GM18511 (cell line): Measurements from ENCODE around the gene SSTR3.

Source experiments
- ATAC-seq: cut with Tn5 transposase; IDR thresholded peaks from one replicate; pipeline ENCODE4 v1.9.1; 2021; ENCODE audit warnings: mild to moderate bottlenecking, moderate library complexity; ENCODE audit not compliant: unreplicated experiment

SSTR3 gene

DNA sequence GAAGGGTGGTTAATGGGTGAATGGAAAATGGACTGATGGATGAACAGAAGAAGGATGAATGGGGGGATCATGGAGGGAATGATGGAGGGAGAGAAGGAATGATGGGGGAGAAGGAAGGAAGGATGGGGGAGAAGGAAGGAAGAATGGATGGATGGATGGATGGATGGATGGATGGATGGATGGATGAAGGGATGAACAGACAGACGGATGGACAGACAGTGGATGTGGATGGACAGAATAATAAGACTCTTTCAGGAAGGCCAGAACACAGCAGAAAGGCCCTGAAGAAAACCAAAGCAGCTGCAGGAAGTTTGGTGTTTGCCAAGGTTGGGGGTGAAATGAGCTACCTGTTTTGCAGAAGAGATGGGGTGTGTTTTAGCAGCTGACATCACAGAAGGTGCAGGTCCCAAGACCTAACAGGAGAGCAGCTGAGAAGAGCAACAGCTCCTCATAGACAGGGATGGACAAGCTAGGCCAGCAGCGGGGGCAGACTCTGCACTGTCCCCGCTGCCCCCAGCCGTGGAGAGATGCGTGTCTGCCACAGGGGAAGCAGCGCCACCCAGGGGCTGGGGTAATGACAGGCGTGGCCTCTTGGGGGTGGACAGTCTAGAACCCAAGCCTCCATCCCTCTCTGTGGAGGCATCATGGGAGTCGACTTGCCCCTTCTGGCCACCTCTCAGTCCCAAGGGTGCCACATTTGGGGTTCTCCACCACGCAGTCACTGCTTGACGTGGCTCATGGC, 42.2 kb downstream of the SSTR3 start:
- ATAC-seq: no peak

DNA sequence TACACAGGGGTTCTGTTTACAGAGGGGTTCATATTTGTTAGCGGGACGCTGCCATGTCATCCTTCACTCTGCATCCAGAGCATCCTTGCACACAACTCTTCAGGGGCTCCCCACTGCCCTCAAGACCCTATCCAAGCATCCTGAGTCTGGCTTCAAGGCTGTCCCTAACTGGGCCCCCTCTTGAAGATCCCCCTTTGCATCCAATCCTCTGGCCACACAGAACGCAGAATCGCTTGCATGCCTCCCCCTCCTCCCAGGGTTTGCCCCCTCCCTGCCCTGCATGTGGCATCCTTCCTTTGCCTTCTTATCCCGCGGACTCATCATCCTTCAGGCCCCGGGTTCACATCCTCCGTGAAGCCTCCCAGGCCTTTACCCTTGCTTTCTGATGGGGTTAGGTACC, 42.9 kb downstream of the SSTR3 start:
- ATAC-seq: no peak

DNA sequence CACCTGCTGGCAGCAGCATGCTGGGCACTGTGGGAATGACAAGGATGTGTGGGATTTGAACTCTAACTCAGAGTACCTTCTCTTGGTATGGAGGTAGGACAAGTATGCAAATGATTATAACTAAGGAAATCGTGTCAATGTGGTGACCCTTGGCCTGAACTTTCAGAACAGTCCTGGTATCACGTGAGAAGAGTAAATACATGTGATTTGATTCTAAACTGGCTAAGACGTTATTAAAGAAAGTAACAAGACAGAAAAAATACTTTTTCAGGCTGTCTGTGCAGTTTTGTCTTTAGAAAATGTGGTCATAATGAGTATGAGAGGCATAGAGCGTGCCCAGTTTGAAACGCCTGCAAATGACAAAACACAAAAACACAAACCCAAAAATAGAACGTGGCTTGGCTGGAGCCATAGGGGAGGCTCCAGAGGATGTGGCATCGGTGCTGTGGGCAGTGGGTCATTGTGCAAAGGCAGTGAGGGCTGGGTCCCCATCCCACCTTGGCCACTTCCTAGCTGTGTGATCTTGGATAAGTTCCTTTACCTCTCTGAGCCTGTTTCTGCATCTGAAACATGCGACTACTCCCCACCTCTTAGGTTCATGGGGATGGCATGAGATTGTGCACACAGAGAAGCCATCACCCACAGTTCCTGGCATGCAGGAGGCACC, 44.2 kb downstream of the SSTR3 start:
- ATAC-seq: no peak

DNA sequence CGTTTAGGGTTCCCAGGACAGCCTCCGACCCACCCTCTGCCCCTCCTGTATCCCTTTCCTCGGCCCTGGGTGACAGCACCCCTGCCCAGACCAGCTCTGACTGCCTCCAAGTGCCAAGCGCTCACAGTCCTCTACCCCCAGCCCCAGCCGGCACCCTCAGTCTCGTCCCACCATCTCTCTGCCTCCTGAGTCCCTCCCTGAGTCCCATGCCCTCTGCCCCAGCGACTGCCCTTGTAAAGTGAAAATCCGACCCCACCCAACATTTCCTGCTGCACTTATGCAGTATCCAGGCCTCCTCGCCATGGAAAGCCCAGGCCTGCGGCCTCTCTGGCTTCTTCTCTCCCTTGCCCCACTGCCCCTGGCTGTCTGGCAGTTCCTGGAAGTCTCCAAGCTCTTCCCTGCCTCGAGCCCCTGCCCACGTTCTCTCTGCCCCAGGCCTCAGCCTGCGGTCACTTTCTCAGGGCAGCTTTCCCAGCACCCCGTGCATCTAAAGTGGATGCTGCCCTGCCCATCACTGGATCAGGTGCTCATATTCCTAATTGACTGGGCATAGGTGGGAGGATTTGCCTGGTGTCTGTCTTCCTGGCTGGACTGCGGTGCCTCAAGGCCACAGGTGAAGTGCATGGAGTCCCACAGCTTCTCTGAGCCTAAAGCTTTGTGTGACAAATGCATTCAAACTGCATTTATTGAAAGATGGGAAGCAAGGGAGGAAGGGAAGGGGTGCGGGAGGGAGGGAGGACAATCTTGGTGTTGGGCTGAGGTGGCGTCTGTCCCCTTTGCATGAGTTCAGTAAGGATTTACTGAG, 44.9 kb downstream of the SSTR3 start:
- no peak for ATAC-seq

DNA sequence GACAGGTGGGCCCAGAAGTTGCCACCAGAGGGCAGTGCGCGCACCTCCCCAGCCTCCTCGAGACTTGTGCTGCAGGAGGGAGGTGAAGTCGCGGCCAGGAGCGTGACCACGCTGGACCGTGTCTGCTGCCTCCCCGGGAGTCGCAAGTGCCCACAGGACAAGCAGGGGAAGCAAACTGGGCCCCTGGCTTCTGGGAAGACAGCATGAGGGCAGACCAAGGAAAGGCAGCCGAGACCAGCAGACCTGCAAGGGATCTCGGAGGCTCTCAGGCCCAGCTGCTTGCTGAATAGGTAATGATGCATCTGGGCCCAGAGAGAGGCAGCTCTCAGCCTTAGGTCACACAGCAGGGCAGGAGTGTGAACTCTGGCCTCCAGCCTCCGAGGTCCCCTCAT, 45.6 kb downstream of the SSTR3 start:
- ATAC-seq: no peak

DNA sequence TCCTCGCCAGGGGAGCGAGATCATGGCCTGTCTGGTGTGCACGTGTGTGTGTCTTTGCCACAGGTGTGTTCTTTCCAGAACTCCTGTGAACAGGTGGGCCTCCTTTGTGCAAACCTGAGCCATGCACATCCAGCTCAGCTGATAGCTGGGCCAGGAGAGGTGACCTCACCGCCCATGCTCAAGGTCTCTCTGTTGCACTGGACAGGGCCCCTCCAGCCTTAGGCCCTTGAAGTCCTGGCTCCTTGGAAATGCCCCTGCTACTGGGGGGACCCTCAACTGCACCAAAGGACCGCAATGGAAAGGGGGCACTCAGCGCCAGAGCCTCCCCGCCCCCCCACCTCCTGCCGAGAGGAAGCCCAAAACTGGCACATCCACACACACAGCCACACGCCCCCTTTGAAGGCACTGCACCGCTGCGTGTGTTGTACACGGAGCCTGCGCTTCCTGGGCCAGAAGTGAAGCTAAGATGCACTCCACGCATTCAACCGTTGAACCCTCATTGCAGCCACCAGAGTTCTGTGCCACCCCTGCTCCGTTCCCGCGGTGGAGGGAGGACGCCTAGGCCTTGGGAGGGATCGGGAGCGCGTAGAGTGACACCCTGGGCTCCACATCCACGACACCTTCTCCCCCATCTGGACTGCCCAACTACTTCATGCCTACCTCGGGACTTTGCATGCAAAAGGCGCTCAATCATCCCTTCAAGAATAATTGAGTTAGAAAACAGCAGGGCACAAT, 46.2 kb downstream of the SSTR3 start:
- no peak for ATAC-seq

DNA sequence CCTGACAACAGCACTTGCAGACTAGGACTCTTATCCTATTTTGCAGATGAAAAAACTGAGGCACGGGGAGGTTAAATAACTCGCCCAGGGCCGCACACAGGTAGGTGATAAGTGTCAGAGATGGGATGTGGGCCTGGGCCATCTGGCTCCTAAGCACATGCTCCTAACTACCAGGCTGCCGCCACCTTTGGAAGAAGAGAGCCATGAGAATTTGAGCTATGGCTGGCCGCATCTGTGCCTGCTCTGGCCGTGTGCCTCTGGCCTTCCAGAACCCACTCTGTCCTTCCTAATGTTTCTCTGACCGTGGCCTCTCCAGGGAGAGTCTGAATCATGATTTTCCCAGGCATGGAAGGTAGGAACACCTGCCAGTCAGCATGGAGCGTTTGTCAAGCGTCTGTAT, 47.2 kb downstream of the SSTR3 start:
- no peak for ATAC-seq

DNA sequence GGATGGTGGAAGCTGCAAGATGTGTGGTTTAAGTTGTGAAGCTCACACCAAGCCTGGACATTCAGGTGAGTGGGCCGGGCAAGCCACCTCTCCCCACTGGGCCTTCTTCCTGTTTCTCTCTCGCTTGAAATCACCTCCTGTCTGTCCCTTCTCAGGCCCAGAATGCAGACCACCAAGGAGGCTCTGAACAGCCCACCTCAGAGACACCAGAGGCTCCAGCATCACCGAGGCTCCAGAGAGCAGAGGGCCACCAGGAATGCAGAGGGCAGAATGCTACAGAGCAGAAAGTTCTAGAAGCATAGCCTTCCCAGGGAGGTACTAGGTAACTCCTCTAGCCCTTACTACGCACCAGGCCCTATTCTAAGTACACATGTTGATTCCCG, 47.8 kb downstream of the SSTR3 start:
- ATAC-seq: no peak

DNA sequence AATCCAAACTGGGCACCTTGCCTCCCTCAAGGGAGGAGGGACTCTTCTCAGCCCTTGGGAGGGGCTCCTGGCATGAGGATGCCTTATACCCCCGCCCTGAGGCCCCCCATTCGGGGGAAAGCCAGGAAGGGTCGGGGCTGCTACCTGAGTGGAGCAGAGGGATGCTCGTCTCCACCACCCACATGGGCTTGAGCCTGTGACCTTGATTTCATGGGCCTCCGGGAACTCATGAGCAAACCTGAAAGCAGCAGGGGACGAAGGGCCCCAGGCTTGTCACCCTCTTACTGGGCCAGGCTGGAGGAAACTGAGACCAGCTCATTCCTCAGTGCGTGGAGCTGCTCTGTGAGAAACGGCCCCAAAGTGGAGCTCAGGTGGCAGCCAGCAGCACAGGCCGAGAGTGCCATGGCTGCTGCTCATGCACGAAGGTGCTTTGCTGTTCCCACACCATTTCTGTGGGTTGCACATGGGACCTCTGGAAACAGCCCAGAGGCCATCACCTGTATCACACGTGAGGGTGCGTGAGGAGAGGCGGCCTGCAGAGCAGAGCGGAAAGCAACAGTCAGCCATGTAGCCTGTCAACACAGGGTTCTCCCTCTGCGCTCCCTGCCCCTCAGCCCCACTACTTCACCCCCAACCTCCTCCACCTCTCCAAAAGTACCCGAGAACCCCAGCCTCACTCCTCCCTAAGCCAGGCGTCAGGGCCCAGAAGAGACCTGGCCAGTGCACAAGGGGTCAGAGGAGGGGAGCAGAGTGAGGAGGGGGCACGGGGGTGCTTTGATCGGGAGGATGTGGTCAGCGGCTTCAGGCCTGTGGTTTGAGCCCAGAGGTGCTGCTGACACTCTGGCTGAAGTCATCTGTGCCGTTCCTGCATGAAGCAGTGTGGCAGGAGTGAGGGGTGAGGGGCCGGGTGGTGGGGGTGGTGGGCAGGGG, 48.4 kb downstream of the SSTR3 start:
- ATAC-seq: peak; percentile 45

DNA sequence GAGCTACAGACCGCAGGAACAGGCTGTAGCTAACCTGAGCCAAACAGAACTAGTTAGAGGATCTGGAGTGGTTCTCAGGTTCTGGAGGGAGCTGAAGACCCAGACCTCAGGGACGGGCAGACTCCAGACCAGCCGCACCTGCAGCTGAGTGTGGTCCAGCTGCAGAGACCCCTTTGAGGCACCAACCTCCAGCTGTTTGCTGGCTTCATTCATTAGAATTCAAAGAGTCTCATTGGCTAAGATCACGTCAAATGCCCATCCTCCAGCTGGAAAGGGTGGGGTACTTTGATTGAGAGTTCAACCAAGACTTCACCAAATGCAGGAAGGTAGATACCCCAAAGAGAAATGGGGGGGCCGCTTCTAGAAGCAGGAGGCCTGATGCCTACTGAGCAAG, 49.2 kb downstream of the SSTR3 start:
- ATAC-seq: no peak

DNA sequence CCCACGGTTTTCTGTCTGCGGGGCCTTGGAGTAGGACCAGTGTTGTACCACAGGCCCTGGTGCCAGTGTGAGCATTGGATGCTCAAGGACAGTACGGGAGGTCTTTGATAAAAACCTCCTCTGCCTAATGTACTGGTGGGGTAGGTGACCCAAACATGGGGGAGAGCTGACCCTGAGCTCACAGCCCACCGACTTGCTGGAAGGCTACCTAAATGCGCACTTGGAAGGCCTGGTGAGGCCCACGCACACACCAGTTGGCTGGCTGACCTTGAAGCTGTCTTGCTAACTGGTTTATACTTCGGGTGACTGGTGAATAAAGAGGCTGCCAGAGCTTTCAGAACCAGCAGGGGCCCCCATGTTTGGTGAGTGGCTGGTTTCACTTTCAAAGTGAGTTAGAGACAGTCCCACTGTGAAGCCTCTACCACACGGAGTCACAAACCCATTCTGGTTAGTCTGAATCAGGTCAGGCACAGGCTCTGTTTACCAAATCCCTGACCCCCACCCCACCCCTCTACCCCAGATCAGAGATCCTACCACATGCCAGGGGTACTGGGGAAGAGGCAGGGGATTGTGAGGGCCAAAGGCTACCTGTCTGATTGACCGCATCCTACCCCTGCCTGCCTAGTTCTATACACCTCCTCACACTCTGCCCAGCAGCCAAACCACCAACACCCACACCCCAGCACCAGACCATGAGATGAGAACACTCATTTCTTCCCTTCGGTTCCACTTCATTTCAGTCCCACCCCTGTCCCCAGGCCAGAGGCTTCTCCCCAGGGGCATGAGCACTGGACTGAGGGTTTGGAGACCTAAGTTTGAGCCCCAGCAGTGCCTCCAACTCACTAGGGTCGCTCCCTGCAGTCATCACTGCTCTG, 49.8 kb downstream of the SSTR3 start:
- peak; percentile 64 for ATAC-seq

DNA sequence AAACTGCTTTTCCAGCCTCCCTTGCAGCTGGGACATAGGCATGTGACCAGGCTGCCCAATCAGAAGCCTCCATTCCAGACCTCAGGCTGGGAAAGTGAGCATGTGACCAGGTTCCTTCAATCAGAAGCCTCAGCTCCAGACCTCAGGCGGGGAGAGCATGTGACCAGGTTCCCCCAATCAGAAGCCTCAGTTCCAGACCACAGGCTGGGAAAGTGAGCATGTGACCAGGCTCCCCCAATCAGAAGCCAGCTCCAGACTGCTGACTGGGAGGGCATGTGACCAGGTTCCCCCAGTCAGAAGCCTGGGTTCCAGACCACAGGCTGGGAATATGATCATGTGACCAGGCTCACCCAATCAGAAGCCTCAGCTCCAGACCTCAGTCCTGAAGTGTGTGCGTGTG, 50.8 kb downstream of the SSTR3 start:
- ATAC-seq: no peak

DNA sequence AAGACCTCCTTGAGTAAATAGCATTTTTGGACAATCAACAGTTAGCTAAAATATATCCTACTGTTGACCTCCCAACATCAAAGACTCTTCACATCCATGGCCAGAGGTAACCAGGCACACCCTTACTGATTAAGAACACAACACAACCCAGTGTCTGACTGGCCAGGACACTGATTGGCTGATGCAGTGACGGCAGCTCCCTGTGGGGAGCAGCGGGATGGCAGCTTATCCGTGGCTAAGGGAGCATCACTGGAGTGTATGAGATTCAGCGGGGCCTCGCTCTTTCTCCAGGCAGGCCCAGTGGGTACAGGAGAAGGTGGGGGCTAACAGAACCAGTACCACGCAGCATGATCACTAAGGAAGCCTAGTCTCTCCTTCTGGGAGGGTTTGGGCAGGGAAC, 52.2 kb downstream of the SSTR3 start:
- ATAC-seq: no peak

DNA sequence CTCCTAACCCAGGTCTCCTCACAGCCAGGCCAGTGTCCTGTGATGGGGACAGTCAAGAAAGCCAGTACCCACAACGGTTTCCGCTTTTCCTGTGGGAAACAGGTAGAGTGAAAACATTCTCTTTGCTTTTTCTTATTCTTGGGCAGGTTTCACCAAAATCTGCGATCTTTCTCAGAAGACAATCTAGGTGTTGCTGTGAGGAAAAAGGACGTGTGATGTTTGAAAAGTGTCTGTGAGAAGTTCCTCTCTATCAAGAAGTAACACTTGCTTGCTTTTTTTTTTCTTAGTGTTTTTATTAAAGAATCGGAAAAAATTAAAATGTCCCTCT, 53.4 kb downstream of the SSTR3 start:
- no peak for ATAC-seq

DNA sequence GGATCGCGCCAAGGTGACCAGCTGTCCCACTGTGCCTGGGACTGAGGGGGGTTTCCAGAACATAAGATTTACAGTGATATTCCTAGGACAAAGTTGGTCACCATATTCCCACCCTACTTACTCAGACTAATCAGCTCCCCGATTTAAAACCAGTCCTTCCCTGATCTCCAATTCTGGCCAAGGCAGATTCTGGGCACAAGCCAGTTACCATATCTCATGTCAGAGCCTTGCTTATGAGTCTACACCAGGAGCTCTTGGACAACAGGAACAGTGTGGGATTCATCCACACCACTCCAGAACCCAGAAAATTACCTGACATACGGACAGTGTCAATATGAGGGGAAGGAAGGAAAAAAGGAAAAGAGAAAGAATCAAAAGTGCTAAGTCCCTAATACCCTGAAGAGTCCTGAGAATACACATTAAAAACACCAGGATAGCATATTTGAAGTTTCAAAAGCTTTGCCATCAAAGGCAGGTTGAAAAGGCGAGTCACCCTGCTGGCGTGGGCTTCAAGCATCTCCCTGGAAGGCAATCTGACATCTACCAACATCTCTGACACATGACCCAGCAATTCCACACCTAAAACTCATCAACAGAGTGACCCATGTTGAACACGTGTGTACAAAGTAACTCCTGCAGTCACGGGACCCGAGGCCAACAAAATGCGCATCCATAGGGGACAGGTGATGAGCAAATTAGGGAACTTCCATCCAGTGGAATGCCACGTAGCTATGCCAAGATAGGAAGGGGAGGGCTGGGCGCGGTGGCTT, 54.6 kb downstream of the SSTR3 start:
- ATAC-seq: no peak

DNA sequence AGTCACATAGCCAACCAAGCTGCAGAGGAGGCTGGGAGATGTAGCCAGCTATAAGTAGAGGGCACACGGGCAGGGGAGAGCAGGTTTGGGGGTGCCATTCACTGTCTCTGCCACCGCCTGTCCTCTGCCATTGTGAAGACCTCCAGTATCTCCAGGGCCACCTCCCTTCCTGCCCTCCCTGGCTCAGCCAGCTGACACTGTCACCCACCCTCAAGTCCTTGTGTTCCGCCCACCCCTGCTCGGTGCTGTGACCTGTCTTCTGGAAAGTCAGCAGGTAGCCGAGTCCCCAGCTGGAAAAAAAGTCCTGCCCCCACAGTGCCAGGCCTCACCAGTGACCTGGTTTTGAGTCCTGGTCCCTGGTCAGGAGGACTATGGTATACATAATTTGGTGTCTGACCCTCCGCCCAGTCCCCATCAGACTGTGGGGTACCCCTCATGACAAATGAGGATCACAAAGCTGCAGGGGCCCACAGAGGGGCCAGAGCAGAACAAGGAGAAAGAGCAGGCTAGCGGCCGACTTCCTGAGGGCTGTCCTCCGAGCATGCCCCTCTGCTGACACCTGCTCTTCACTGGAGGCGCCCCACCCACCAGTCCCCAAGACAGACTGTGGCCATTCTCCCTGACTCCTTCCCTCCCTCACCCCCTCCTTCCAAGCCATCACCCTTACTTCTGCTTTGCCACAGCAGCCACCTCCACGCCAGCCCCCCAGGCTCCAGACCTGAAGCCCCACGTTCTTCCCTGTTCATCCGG, 55.4 kb downstream of the SSTR3 start:
- no peak for ATAC-seq

DNA sequence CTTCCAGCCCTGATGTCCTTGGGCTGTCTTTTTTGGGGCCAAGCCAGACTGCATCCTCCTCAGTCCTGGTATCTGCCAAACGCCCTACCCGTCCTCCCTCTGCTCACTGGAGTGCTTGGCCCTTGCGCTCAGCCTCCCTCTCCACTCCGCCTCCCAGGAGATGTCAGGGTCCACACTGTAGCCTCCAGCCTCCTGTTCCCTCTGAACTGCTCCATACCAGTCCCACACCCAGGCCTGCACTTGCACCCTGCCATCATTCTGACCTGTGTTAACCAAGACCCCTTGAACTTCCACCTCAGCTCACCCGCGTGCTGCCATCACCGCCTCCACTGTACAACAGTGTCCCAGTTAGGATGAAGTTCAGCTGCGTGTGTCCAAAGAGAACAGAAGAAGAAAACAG, 56.3 kb downstream of the SSTR3 start:
- no peak for ATAC-seq
